ENCODE results near the gene MAN1C1.

- no peak for TF ChIP-seq POLR2A (IDR thresholded peaks at IDR 0.05; ENCODE audit: low read depth, low read length)
- no peak for TF ChIP-seq POLR2AphosphoS5 (IDR thresholded peaks at IDR 0.05; ENCODE audit: low read depth, low read length)
- no peak for TF ChIP-seq TAF1 (IDR thresholded peaks at IDR 0.05; ENCODE audit: borderline replicate concordance, low read depth, low read length)
Observed at GRCh38 chr1:25634066-25634465, 17.5 kb downstream of the MAN1C1 start.

Data from GM12892 (cell line).